Endometrium (tissue), 2 donors: ENCODE measurements around the gene LIN7C.
"Not testable (repeated sequence)": the region's sequence is repeated elsewhere in the genome, so short reads cannot be mapped to it uniquely, and the experiment has no call there.

Source experiments
- FAIRE-seq: peaks from 2 replicates; lab custom pipeline; 2012; peaks lifted over from hg19 to GRCh38; lab: Jason Lieb, UNC
- donor health status: control.
- donor health status: control.

The LIN7C gene

DNA sequence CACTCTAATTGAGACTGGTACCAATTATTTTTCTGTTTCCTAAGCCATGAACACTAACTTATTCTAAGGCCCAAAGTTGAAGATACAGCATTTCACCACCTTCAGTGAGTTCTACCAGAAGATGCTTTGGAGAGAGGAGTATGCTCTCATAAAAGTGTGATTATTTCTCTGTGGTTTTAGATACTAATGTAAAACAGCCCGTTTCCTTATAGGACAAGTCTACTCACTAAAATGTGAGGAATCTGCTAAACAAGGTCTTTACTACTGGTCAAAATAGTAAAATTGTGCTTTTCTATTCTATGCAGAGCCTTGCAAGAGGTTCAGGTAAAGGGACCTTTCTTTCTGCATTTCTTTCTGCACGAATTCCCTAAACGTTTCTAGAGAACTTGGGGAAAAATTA lies 36.4 kb downstream of the LIN7C start:
- FAIRE-seq = no peak

DNA sequence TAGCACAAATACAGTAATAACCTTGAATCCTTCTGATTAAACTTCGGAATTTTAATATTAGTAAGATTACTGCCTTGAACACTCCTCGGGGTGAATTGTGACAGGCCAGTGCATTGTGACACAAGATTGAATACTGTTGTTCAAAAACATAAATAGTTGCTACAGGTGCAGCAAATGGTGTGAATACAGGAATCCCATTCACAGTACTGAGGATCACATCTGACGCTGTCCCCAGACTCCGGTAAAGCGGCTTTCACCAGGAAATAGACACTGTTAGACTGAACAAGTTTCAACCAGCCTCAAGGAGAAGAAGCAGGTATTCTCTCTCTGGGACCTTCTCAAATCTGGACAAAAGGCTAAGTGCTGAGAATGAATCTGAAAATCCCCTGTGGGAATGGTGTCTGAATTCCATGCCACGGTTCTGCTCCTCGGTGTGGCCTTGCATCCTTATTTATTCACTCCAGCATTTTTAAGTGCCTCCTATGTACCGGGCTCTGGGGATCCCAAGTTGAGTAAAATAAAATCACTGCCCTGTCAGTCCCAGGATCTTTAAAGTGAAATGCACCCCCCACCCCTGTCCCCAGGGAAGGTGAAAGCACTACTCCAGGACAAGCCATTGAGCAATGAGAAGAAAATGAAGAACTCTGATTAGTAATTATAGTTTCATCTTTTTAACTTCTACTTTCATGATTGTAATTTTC lies 37.4 kb downstream of the LIN7C start:
- no peak for FAIRE-seq

DNA sequence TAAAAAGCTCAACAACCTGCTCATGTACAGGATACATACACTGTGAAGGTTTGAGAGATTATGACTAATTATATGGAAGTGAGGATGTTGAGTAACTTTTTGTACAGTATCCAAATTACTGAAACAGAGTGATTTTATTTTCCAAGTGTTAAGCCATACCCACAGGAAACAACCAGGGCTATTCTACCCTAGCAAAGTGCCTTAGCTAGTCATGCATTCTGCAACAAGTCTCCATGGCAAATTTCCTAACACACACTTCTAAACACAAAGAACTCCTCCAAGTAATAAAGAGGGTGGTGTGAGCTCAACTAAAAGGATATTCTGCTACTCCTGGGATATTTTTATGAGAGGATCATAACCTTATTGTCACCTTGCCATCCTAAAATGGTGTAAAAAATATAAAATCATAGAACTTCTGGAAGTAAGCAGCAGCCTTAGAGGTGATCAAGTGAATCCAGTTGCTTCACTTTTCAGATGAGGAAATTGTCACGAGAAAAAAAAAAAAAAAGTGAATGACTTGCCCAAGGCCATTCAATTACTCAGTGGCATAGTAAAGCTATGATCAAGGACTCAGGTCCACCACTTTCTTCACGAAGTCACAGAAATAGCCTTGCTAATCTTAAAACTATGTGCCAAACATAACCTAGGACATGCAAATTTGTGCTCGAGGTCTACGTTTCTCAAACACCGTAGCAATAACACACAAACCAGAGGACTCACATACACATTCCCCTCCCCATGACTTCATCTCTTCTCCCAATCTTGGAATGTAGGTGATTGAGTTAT lies 38.2 kb downstream of the LIN7C start:
- no peak for FAIRE-seq

DNA sequence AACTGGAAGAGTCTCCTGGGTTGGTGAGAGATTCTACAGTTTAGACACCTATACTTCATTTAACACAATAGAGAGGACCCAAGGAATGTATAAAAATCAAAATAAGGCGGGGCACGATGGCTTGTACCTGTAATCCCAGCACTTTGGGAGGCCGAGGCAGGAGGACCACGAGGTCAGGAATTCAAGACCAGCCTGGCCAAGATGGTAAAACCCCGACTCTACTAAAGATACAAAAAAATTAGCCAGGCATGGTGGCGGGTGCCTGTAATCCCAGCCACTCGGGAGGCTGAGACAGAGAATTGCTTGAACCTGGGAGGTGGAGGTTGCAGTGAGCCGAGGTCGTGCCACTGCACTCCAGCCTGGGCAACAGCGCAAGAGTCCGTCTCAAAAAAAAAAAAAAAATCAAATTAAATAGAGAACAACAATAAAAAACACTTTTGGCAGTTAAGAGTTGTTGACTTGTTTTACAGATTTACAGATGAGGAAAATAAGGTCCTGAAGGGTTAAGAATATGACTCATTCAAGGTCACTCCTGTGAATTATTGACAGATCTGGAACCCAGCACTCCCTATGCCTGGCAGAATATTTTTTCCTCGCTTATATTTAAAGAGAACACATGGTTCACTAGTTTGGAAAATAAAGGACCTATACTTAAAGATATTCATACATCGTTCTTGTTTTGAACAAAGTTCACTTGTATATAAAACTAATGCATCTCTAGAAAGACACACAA lies 39.2 kb downstream of the LIN7C start:
- no peak for FAIRE-seq

DNA sequence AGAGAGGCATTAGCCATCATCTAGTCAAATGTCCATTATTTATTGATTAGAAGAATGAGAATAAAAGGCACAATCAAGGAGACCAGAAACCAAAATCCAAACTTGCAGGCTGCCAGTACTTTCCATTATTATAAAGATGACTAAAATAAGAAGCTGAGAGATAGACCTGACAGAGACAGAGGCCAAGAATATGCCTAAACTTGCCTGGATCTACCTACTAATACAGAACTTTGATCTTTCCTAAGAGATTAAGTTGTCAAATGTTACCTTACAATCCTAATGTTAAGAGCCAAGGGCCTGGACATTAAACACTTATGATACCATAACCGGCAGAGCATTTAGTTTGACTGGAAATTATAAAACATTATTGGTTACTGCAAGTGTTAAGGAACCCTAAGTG lies 40.2 kb downstream of the LIN7C start:
- FAIRE-seq = no peak

DNA sequence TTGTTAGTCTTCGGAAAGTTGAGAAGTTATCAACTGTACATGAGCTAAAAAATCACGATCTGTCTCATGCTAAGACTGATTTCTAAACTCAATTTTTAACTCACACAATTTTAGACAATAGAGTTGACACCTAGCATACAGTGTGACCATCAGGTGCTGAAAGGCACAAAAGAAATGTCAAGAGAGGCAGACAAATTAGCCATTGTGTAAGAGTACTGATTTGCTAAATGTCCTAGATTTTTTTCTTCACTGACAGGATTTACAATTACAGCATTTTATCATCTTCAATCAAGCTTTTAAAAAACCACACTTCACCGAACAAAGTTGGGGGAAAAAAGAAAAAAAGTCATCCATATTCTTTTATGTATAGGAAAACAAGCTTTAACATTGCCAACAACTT lies 40.9 kb downstream of the LIN7C start:
- FAIRE-seq = no peak

DNA sequence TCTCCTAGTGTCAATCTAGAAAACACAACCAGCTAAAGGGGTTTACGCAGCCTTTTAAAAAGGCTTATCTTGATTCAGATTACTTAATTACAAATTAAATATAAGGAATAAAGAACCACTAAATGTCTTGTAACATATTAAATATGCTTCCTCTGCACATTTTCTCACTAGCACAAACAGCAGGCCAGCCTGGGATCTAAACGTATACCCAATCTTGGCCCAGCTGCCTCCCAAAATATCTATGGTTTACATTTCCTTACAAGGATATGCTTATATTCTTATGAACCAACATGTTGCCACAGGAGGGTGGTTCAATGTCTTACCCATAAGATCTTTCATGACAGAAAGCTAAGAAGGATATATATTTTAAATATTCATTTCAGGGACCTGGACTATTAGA lies 41.7 kb downstream of the LIN7C start:
- no peak for FAIRE-seq

DNA sequence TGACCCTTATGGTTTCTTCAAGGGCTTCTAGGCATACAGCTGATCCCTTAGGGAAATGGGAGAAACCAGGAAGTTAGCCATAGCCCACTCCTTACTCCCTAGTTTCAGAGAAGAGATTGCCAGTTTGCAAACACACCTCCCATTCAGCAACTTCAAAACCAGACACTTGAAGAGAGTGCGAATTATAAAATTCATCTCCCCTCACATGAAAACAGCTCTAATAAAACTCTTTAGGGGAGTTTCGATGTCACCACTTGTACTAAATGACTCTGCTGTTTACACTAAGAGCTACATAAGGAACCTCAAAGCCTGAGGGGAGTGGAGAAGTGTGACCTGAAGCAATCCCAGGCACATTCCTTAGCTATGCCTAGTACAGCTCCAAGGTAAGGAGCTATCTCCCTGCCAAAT lies 42.3 kb downstream of the LIN7C start:
- FAIRE-seq = no peak

DNA sequence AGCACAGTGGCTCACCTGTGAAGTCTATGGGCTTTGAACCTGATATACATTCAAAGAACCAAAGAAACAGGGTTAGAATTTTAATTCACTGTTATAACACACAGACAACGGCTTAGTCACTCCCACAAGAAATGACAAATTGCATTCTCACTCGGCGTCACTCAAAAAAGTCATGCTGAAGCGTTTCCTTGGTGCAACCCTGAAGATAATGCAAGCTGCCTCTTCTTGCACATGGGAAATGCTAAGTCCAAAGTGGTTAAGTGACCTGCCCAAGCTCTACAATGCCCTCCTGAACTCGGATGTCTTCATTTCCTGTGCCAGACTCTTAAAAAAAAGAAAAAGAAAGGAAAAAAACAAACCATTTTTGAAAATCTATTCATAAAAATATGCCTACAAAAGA lies 44.0 kb downstream of the LIN7C start:
- no peak for FAIRE-seq

DNA sequence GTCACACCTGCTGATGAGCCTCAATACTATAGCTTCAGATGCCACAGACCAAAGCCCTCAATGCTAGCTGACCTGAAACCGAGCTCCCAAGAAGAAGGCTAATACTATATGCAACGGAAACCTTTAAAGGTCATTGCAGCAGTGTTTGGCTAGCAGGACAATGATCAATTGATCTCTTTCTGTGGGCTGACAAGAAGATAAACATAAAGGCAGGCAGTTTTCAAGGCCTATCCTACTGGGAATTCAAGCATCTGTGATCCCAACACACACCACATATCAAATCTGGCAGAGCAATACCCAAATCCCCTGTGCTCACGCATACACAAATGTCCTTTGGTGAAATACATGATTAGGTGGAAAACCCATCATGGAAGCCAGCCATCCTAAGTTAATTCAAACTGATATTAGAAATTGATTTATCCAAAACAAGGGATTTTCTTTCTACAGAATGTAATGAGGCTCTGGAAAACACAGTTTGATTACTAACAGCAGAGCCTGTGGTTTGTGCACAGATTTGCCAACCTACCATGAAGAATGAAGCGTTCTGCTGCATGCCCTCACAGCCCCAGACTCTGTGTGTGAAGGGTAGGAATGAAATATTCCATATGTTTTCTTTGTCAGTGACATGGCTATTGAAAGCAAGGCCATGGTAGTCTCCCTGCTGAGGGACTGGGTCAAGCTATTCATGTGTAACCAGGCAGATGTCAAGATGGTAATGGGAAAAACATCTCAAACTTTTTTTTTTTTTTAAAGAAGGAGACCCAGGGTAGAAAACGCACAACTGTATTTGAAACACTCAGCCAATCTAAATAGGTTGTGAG lies 46.2 kb downstream of the LIN7C start:
- no peak for FAIRE-seq

DNA sequence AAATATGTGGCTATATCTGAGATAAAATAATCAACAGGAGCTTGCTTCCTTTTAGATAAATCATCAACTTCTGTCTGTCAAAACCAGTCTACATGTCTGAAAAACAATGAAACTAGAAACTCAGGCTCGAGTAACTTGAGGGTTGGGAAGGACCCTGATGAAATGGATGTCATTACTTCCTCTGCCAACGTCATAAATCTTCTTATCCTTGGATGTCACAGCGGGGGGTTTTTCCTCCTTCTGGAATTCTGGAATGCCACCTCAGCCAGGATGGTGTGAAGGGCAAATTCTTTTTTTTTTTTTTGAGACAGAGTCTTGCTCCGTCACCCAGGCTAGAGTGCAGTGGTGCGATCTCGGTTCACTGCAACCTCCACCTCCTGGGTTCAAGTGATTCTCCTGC lies 47.4 kb downstream of the LIN7C start:
- no peak for FAIRE-seq

DNA sequence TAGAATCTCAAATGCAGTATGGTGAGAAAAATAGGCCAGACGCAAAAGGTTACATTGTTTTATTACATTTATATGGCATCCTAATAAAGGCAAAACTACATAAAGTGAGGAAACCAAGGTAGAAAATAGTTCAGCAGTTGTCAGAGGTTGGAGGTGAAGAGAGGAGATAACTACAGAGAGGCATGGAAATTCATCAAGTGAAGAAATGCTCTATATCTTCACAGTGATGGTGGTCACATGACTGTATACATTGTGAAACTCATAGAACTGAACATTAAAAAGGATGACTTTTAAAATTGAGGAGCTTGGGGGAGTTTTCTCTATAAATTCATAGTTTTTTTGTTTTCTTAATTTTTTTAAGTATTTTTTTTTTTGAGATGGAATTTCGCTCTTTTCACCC lies 48.4 kb downstream of the LIN7C start:
- FAIRE-seq = no peak

DNA sequence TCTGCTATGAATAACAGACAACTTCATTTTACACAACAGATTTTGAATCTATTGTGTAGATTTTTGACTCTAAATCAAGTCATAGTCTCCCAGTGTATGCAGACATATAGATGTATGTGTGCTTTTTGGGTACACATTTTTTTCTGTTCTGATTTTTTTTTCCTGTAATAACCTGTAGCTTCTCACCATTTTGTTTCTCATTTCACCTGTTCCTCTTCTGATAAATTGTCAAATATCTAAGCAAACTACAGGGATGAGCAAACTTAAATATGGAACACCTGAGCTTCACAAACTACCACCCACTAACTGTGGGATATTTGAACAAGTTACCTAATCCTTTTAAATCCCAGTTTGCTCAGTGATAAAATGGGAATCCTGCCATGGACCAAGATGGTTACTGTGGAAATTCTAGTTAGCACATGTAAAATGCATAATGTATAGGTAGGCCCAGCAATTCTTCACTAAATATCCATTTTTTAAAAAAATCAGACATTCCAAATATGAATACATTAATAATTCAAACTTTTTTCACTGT lies 49.7 kb downstream of the LIN7C start:
- FAIRE-seq = no peak

DNA sequence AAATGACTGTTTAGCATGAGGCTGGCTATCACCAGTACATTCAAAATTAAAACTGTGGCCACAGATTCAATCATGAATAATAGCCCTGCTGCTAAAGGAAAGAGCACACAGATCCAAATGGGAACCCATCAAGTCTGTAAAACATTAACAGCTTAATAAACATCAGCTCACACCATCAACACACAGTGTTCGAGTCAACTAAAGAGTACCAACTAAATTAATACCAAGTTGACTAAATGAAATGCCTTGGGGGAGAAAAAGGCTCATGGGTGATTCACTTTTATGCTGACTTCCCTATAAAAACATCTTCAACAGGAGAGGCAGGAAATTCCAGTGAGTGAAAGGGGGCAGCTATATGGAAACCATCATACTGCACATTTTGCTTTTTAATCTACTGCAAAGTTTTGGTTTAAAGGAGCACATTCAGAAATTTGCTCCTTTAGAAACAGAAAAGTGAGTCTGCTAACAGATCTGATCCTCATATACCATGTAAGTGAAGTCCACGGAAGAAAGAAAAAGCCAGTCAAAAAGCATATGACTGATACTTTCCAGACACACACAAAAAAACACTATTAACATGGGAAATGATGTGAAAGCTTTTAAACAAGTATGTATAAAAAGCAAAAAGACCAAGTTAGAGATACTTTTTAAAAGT lies 50.3 kb downstream of the LIN7C start:
- FAIRE-seq = no peak

DNA sequence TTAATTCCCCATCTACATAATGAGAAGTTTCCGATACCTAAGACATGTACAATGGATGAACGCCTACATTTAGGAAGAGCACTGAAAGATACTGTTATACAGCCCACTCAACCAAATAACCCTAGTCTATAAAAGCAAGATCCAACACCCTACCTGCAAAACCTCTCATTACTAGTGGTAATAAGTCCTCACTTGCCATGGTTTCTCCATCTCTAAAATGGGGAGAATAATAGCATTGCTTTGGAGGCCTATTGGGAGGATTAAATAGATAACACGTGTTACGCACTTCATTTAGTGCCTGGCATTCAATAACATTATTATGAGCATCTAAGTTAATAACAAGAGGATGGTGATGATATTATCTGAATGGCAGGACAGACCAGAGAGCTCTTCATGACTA lies 50.9 kb downstream of the LIN7C start:
- no peak for FAIRE-seq

DNA sequence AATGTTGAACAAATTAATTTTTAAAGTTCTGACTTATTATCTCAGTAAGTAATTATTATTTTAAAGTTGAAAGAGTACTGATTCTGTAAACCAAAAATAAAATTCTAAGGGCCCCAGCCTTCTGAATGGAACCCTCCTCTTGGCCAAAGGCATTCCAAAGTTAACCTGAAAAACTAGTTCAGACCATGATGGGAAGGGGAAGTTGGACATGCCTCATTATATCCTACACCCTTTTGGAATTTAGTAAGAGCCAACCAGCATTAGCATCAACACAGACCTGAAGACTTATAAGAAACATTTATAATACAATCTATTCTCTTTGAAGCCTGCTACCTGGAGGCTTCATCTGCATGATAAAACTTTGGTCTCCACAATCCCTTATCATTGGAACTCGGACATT lies 52.9 kb downstream of the LIN7C start:
- FAIRE-seq = no peak

DNA sequence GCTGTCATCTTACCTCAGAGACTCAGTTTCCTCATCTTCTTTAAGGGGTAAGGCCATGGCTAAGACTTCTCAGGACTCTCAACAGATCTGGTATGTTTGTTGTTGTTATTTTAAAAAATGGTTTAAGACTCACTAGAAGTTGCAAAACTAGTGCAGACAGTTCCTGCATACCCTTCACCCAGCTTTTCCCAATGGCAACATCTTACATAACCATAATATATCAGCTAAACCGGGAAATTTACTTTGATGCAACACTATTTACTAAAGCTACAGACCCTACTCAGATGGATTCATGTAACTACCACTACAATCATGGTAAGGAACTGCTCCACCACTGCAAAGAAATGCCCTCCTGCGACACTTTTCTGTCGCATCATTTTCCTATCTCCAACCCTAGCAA lies 54.4 kb downstream of the LIN7C start:
- no peak for FAIRE-seq

DNA sequence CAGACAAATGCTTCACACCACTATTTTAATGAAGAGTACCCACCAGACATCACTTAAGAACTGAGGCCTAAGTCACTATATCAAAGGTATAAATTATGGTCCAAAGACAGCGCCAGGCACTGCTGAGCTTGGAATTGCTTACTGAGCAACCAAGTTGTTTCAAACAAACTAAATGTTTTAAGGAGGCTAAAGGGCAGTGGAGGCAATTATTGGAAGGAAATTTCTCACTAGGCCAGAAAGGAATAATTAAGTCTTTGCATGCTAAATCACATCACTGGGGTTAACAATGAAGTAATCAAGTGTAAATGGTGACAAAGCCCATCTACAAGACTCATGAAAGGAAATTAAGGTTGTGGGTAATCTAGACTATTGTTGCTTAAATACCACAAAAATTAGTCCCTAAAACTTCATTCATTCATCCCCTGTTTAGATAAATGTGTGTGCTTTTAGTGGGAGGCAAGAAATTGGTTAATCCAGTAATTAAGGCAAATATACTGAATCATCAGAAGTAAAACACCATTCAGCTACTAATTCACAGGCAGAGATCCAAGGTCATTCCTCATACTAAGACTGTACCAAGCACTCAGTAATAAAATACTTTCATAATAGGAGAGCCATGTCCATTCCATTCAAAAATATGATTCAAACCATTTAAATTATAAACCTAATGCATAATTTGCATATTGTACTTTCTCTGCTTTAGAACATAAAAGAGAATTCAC lies 55.2 kb downstream of the LIN7C start:
- FAIRE-seq = no peak

DNA sequence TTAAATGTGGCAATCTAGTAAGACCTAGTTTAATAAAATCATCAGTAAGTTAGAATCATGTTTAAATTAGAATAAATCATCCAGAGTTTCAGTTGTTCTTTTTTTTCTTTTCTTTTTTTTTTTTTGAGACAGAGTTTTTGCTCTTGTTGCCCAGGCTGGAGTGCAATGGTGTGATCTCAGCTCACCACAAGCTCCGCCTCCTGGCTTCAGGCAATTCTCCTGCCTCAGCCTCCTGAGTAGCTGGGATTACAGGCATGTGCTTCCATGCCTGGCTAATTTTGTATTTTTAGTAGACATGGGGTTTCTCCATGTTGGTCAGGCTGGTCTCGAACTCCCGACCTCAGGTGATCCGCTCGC lies 58.4 kb downstream of the LIN7C start:
- FAIRE-seq = not testable (repeated sequence)

DNA sequence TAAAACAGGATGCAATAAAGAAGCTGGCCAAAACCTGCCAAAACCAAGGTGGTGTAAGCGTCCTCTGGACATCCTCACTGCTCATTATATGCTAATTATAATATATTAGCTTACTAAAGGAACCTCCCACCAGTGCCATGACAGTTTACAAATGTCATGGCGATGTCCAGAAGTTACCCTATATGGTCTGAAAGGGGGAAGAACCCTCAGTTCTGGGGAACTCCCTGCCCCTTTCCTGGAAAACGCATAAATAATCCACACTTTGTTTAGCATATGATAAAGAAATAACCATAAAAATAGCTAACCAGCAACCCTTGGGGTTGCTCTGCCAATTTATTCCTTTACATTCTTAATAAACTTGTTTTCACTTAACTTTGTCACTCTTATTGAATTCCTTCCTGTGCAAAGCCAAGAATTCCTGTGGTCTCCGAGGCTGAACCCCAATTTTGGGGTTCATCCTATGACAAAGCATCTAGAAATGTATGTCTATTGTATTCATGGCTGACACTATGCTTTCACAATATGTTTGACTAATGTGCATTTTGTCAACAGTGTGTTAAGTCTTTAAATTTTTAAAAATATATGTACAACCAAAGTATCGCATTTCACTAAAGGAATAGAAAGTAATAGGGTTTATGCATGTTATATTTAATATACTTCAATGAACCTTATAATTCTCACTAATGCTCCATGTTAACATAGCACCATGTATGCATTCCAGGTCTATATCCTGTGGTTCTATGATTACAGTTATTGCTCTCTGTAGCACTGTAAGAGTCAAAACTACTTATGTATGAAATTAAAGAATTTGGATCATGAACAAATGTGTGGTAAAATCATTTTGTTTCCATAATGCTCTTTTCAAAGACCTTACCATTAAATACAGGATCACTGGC lies 59.0 kb downstream of the LIN7C start:
- no peak for FAIRE-seq
